ENCODE measurements around the gene YAP1.

DNA sequence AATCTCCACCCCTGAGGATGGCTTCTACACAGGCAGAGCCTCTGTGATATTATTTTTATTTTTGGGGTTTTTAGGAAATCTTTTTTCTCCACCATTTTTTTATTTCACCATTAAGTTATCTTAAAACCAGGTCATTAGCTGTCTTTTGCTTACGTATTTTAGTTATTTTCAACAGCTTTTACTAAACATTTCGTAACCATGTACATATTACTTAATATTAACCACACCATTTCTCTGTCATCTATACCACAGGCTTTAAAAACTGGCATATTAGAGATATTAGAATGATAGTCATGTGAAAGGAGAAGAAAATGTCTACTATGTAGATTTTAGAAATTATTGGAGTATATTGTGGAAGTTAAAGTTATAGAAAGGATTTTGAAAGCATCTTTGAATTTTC is 37.4 kb downstream of the YAP1 start:
- TF ChIP-seq POLR2A (IDR thresholded peaks at IDR 0.05; ENCODE audit: low read depth, low read length) (no peak), POLR2AphosphoS5 (IDR thresholded peaks at IDR 0.05; ENCODE audit: low read depth, low read length) (no peak), TAF1 (IDR thresholded peaks at IDR 0.05; ENCODE audit: low read depth, low read length) (no peak)
